ENCODE data around the gene CTAGE6.
"Not testable (repeated sequence)": the region's sequence is repeated elsewhere in the genome, so short reads cannot be mapped to it uniquely, and the experiment has no call there.

CTAGE6 gene

GRCh38 chr7:143757596-143757995 lies at the start of gene CTAGE6:
Gene CTAGE6, minus strand, starts transcription at chr7:143757696. Its CDS starts 38 bp downstream, at chr7:143757658.
- not testable (repeated sequence) for DNase-seq

- not testable (repeated sequence) for DNase-seq
Measured at GRCh38 chr7:143806664-143807071, 49.2 kb upstream of the CTAGE6 start.

- DNase-seq, result not testable (repeated sequence)
Measured at GRCh38 chr7:143797896-143798290, 40.4 kb upstream of the CTAGE6 start.

- not testable (repeated sequence) for DNase-seq
Measured at GRCh38 chr7:143797119-143797895, 39.8 kb upstream of the CTAGE6 start.

GRCh38 chr7:143795653-143796052 lies 38.2 kb upstream of the CTAGE6 start:
- not testable (repeated sequence) for DNase-seq

- not testable (repeated sequence) for DNase-seq
Measured at GRCh38 chr7:143792633-143793032, 35.1 kb upstream of the CTAGE6 start.

- DNase-seq, result not testable (repeated sequence)
Measured at GRCh38 chr7:143785415-143786182, 28.1 kb upstream of the CTAGE6 start.

GRCh38 chr7:143779591-143779990 lies 22.1 kb upstream of the CTAGE6 start:
- DNase-seq, result not testable (repeated sequence)

- not testable (repeated sequence) for DNase-seq
Measured at GRCh38 chr7:143772738-143773468, 15.4 kb upstream of the CTAGE6 start.

GRCh38 chr7:143767531-143767930 lies 10.0 kb upstream of the CTAGE6 start:
- DNase-seq, result not testable (repeated sequence)

GRCh38 chr7:143765678-143766077 lies 8.2 kb upstream of the CTAGE6 start:
- not testable (repeated sequence) for DNase-seq

GRCh38 chr7:143763065-143763464 lies 5.6 kb upstream of the CTAGE6 start:
- DNase-seq, result not testable (repeated sequence)

GRCh38 chr7:143745340-143745739 lies 12.2 kb downstream of the CTAGE6 start:
- not testable (repeated sequence) for DNase-seq

GRCh38 chr7:143737037-143737819 lies 20.3 kb downstream of the CTAGE6 start:
- DNase-seq, result not testable (repeated sequence)

- DNase-seq, result no peak
Measured at GRCh38 chr7:143735962-143736361, 21.5 kb downstream of the CTAGE6 start.

- DNase-seq, result no peak
Measured at GRCh38 chr7:143733876-143734275, 23.6 kb downstream of the CTAGE6 start.

GRCh38 chr7:143728333-143728862 lies 29.1 kb downstream of the CTAGE6 start:
- no peak for DNase-seq

GRCh38 chr7:143727561-143727960 lies 29.9 kb downstream of the CTAGE6 start:
- not testable (repeated sequence) for DNase-seq

GRCh38 chr7:143726143-143726542 lies 31.4 kb downstream of the CTAGE6 start:
- DNase-seq, result not testable (repeated sequence)

- DNase-seq, result not testable (repeated sequence)
Measured at GRCh38 chr7:143720335-143720734, 37.2 kb downstream of the CTAGE6 start.

GRCh38 chr7:143715543-143716193 lies 41.8 kb downstream of the CTAGE6 start:
- not testable (repeated sequence) for DNase-seq
